BE2C (cell line): ENCODE data around the gene VMAC.
"Not testable (repeated sequence)": the region's sequence is repeated elsewhere in the genome, so short reads cannot be mapped to it uniquely, and the experiment has no call there.

Experiments used
- DNase-seq: peaks from one replicate; pipeline ENCODE4 v3.0.0-alpha.2; 2020
- H3K27me3 ChIP-seq: fragments of 250-450 bp; sonication (Bioruptor Pico); 2 replicates; pipeline ENCODE4 v1.5.1; 2020; ENCODE audit warnings: mild to moderate bottlenecking
- H3K36me3 ChIP-seq: fragments of 250-450 bp; sonication (Bioruptor Pico); 2 replicates; pipeline ENCODE4 v1.5.1; 2020; ENCODE audit warnings: mild to moderate bottlenecking
- H3K4me1 ChIP-seq: fragments of 250-450 bp; sonication (Bioruptor Pico); 2 replicates; pipeline ENCODE4 v1.5.1; 2020
- H3K4me3 ChIP-seq: 2 replicates; pipeline ENCODE4 v1.5.1; 2011; ENCODE audit warnings: low read depth, low read length
- H3K9me3 ChIP-seq: fragments of 250-450 bp; sonication (Bioruptor Pico); 2 replicates; pipeline ENCODE4 v1.5.1; 2020
- CTCF ChIP-seq: IDR thresholded peaks from 2 replicates; pipeline ENCODE4 v1.5.1; 2012; ENCODE audit warnings: mild to moderate bottlenecking, low read depth, low read length

The VMAC gene

GRCh38 chr19:5864725-5865486 is 39.8 kb upstream of the VMAC start:
- Histone ChIP-seq H3K27me3 (no peaks in the 10 kb centered on the region), H3K4me1 (no peaks in the 10 kb centered on the region), H3K4me3 (no peak overlapping the region), H3K9me3 (no peaks in the 10 kb centered on the region), H3K36me3 (no peaks in the 10 kb centered on the region)
- no peak for DNase-seq
- TF ChIP-seq CTCF: peak; percentile 13; the same call in 1 of the 2 replicates

GRCh38 chr19:5865772-5866171 is 38.9 kb upstream of the VMAC start:
- no peaks in the 10 kb centered on the region for H3K9me3 ChIP-seq
- no peaks in the 10 kb centered on the region for H3K27me3 ChIP-seq
- no peak for TF ChIP-seq CTCF
- no peak overlapping the region for H3K4me3 ChIP-seq
- no peaks in the 10 kb centered on the region for H3K4me1 ChIP-seq
- H3K36me3 ChIP-seq: no peaks in the 10 kb centered on the region
- no peak for DNase-seq

GRCh38 chr19:5867201-5868136 is 37.2 kb upstream of the VMAC start:
- no peak for DNase-seq
- no peaks in the 10 kb centered on the region for H3K9me3 ChIP-seq
- no peaks in the 10 kb centered on the region for H3K27me3 ChIP-seq
- no peak overlapping the region for H3K4me3 ChIP-seq
- no peaks in the 10 kb centered on the region for H3K36me3 ChIP-seq
- no peaks in the 10 kb centered on the region for H3K4me1 ChIP-seq
- no peak for TF ChIP-seq CTCF

- H3K9me3 ChIP-seq: no peaks in the 10 kb centered on the region
- no peaks in the 10 kb centered on the region for H3K4me1 ChIP-seq
- no peaks in the 10 kb centered on the region for H3K36me3 ChIP-seq
- DNase-seq: no peak
- TF ChIP-seq CTCF: no peak
- no peaks in the 10 kb centered on the region for H3K27me3 ChIP-seq
- no peak overlapping the region for H3K4me3 ChIP-seq
These were observed 33.7 kb upstream of the VMAC start for GRCh38 chr19:5870986-5871394.

- H3K9me3 ChIP-seq: no peaks in the 10 kb centered on the region
- no peak overlapping the region for H3K4me3 ChIP-seq
- H3K36me3 ChIP-seq: no peaks in the 10 kb centered on the region
- TF ChIP-seq CTCF: no peak
- no peaks in the 10 kb centered on the region for H3K4me1 ChIP-seq
- H3K27me3 ChIP-seq: no peaks in the 10 kb centered on the region
- no peak for DNase-seq
These were observed 31.0 kb upstream of the VMAC start for GRCh38 chr19:5873617-5874199.

- not testable (repeated sequence) for H3K4me3 ChIP-seq, DNase-seq, H3K36me3 ChIP-seq, H3K9me3 ChIP-seq, H3K4me1 ChIP-seq, H3K27me3 ChIP-seq
These were observed 30.2 kb upstream of the VMAC start for GRCh38 chr19:5874496-5874895.
